Body of pancreas (tissue), 4 donors: ENCODE data around the gene FGR.

Source experiments
- POLR2A ChIP-seq, 3 donors: fragments of 450-650 bp; IDR thresholded peaks; one replicate each; pipeline ENCODE4 v1.6.1; 2016; ENCODE audit warnings: antibody characterized with exemption in 3 of 3, mild to moderate bottlenecking in 2 of 3
- TF ChIP-seq, protein P1 (sequence below), 7 experiments: fragments of 450-650 bp in 4 of 7; fragments of 200-600 bp in 3 of 7; sonication (generic) in 3 of 7; IDR thresholded peaks; one replicate each; pipeline ENCODE4 v1.5.1; 2016 to 2019; ENCODE audit warnings: antibody characterized with exemption in 7 of 7

DNA sequence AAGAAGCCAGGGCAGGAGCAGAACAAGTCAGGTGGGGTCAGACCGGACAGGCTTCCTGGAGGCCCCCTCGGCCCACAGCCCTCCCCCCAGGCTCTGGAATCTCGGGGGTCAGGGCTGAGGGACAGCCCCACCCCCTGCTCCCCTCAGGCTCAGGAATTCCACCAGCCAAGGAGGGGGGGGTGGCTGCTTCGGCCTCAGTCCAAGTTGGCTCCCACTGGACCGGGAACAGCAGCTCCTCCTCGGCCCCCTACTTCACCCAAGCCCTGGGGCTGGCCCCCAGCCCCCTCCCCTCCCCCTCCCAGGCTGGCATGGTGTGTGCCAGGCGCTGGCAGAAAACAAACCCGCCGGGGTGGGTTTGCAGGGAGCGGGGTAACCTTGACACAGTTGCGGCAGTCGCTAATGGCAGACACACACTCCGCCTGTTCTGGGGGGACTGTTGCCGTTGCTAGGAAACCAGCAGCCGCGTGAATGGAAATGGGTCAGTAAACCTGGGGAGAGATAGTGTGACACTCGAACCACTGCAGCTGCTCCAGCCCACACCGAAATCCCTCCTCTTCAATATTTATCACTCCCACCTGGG lies 63.5 kb downstream of the FGR start:
- TF ChIP-seq, protein P1, sequence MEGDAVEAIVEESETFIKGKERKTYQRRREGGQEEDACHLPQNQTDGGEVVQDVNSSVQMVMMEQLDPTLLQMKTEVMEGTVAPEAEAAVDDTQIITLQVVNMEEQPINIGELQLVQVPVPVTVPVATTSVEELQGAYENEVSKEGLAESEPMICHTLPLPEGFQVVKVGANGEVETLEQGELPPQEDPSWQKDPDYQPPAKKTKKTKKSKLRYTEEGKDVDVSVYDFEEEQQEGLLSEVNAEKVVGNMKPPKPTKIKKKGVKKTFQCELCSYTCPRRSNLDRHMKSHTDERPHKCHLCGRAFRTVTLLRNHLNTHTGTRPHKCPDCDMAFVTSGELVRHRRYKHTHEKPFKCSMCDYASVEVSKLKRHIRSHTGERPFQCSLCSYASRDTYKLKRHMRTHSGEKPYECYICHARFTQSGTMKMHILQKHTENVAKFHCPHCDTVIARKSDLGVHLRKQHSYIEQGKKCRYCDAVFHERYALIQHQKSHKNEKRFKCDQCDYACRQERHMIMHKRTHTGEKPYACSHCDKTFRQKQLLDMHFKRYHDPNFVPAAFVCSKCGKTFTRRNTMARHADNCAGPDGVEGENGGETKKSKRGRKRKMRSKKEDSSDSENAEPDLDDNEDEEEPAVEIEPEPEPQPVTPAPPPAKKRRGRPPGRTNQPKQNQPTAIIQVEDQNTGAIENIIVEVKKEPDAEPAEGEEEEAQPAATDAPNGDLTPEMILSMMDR (IDR thresholded peaks at IDR 0.05) = no peak
- TF ChIP-seq POLR2A (IDR thresholded peaks at IDR 0.05) = no peak
